Neuronal stem cell (in vitro differentiated cells): ENCODE data around the gene PCCA.

ENCODE experiments used
- DNase-seq: peaks from one replicate; pipeline ENCODE4 v3.0.0-alpha.2; 2013; ENCODE audit warnings: low spot score
- H2AFZ ChIP-seq: one replicate; pipeline ENCODE4 v1.6.1; 2013; ENCODE audit warnings: mild to moderate bottlenecking, low read length, inconsistent platforms
- H2AK5ac ChIP-seq: 2 replicates; pipeline ENCODE4 v1.6.1; 2013; ENCODE audit warnings: low read depth, mild to moderate bottlenecking, inconsistent platforms, low read length, moderate library complexity, mixed read lengths
- H2BK120ac ChIP-seq: 2 replicates; pipeline ENCODE4 v1.6.1; 2013; ENCODE audit warnings: low read depth, mild to moderate bottlenecking, inconsistent platforms, low read length, moderate library complexity, mixed read lengths
- H2BK12ac ChIP-seq: one replicate; pipeline ENCODE4 v1.6.1; 2013; ENCODE audit warnings: low read length, inconsistent platforms
- H2BK15ac ChIP-seq: 2 replicates; pipeline ENCODE4 v1.6.1; 2013; ENCODE audit warnings: mild to moderate bottlenecking, low read length, inconsistent platforms, mixed read lengths
- H2BK5ac ChIP-seq: one replicate; pipeline ENCODE4 v1.6.1; 2013; ENCODE audit warnings: inconsistent platforms, mild to moderate bottlenecking, low read length, moderate library complexity
- H3K14ac ChIP-seq: one replicate; pipeline ENCODE4 v1.6.1; 2013; ENCODE audit warnings: low read length, inconsistent platforms
- H3K18ac ChIP-seq: 2 replicates; pipeline ENCODE4 v1.6.1; 2013; ENCODE audit warnings: low read length, inconsistent platforms
- H3K23ac ChIP-seq: 2 replicates; pipeline ENCODE4 v1.6.1; 2013; ENCODE audit warnings: low read depth, mild to moderate bottlenecking, mixed read lengths, low read length, inconsistent platforms; ENCODE audit not compliant: poor library complexity
- H3K27ac ChIP-seq: replicated peaks from 3 replicates; pipeline ENCODE4 v1.5.1; 2013; ENCODE audit warnings: low read length, inconsistent platforms
- H3K27me3 ChIP-seq, 3 experiments: 2 replicates each; pipeline ENCODE4 v1.6.1; 2013; ENCODE audit warnings: low read length in 3 of 3, mild to moderate bottlenecking in 2 of 3, inconsistent platforms in 1 of 3, low read depth in 1 of 3, mixed read lengths in 1 of 3, moderate library complexity in 1 of 3; ENCODE audit not compliant: control insufficient read depth in 3 of 3, insufficient read depth in 3 of 3
- H3K36me3 ChIP-seq, 2 donors: replicated peaks in 1 of 2; 2 replicates each; pipeline ENCODE4 v1.6.1; 2013; ENCODE audit warnings: low read length in 2 of 2; ENCODE audit not compliant: control insufficient read depth in 2 of 2, insufficient read depth in 2 of 2
- H3K4ac ChIP-seq: 2 replicates; pipeline ENCODE4 v1.6.1; 2013; ENCODE audit warnings: inconsistent platforms, mild to moderate bottlenecking, low read length, moderate library complexity
- H3K4me1 ChIP-seq, 2 donors: 1 replicate in 1 of 2; 2 replicates in 1 of 2; pipeline ENCODE4 v1.6.1; 2013; ENCODE audit warnings: low read length in 2 of 2, low read depth in 1 of 2; ENCODE audit not compliant: control insufficient read depth in 2 of 2, insufficient read depth in 1 of 2
- H3K4me2 ChIP-seq: one replicate; pipeline ENCODE4 v1.6.1; 2013; ENCODE audit warnings: mild to moderate bottlenecking, low read length, inconsistent platforms; ENCODE audit not compliant: insufficient read depth, poor library complexity, severe bottlenecking
- H3K4me3 ChIP-seq, 2 donors: 2 replicates each; pipeline ENCODE4 v1.5.1; 2013; ENCODE audit warnings: low read length in 2 of 2, mild to moderate bottlenecking in 2 of 2, inconsistent platforms in 1 of 2, moderate library complexity in 1 of 2
- H3K79me1 ChIP-seq: one replicate; pipeline ENCODE4 v1.6.1; 2013; ENCODE audit warnings: low read depth, mild to moderate bottlenecking, inconsistent platforms, low read length, moderate library complexity
- H3K9ac ChIP-seq: one replicate; pipeline ENCODE4 v1.6.1; 2013; ENCODE audit warnings: mild to moderate bottlenecking, low read depth, low read length, inconsistent platforms; ENCODE audit not compliant: poor library complexity
- H3K9me3 ChIP-seq, 2 donors: replicated peaks in 1 of 2; 2 replicates each; pipeline versions ENCODE3 to v1.6.1; 2013; ENCODE audit warnings: low read length in 2 of 2, mild to moderate bottlenecking in 2 of 2, inconsistent platforms in 1 of 2, low read depth in 1 of 2, mixed read lengths in 1 of 2, moderate library complexity in 1 of 2; ENCODE audit not compliant: control insufficient read depth in 2 of 2, insufficient read depth in 1 of 2
- H4K8ac ChIP-seq: one replicate; pipeline ENCODE4 v1.6.1; 2013; ENCODE audit warnings: low read depth, mild to moderate bottlenecking, inconsistent platforms, low read length, moderate library complexity
- H4K91ac ChIP-seq: one replicate; pipeline ENCODE4 v1.6.1; 2013; ENCODE audit warnings: low read length, low read depth, mild to moderate bottlenecking, inconsistent platforms; ENCODE audit not compliant: poor library complexity
- WGBS, 2 donors: extraction: QIAGEN DNeasy Blood & Tissue Kit; methylation state at CpG; one replicate each; pipeline ENCODE4 v1.1.7; 2013; ENCODE audit warnings: missing lambda C conversion rate in 2 of 2, mixed read lengths in 1 of 2; ENCODE audit not compliant: insufficient read length in 2 of 2, insufficient replicate concordance in 1 of 2; ENCODE audit errors: extremely low coverage in 2 of 2; 5-methylcytosine and 5-hydroxymethylcytosine counted together

PCCA gene

DNA sequence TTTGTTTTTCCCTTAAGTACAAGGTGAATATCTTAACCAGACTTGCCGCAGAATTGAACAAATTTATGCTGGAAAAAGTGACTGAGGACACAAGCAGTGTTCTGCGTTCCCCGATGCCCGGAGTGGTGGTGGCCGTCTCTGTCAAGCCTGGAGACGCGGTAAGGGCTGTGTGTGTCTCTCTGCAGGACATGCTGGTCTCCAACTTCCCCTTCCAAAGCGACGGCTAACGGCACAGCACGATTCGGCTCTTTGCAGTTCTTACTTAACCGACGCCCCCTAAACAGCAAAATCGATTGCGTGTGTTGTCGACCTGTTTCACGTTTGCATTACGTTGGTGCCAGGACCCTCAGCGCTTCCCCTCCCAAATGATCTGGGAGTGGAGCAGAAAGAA, 426.5 kb downstream of the PCCA start:
- DNase-seq: no peak
- Histone ChIP-seq H3K9me3 (no peaks in the 10 kb centered on the region), H3K36me3 (peaks cover 0 to 7% of the 10 kb centered on the region in 2 donors), H3K9ac (no peak overlapping the region), H2BK5ac (no peak overlapping the region), H4K91ac (no peak overlapping the region), H2BK120ac (no peak overlapping the region), H2BK15ac (no peak overlapping the region), H3K27ac (no peak overlapping the region), H3K23ac (no peak overlapping the region), H2AFZ (no peak overlapping the region), H2BK12ac (no peak overlapping the region), H3K4me3 (no peak overlapping the region), H2AK5ac (no peak overlapping the region), H3K79me1 (peaks cover 3% of the 10 kb centered on the region), H3K27me3 (no peaks in the 10 kb centered on the region), H3K14ac (no peak overlapping the region), H3K4me2 (no peak overlapping the region), H3K4me1 (peaks cover 3 to 30% of the 10 kb centered on the region in 2 donors), H3K4ac (no peak overlapping the region), H4K8ac (no peak overlapping the region), H3K18ac (no peak overlapping the region)
- no CpG with 5 or more reads among the region's 20 CpGs for WGBS, 2 donors

DNA sequence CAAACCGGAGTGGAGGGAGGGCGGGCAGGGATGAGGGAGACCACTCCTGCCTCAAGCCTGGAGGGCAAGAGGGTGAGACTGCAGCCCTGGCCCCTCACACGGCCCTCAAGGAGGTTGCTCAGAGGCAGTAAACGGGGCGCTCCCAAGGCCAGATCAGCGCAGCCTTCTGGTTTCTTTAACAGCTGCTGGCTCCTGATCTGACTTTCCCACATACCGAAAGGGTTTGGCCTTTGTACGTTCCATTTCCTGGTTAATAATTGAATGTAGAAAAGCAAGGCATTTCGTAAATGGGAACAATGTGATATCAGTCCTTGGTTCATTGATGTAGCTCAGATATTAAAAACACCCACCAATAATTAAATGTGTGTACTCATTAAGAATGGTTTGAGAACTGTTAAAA, 428.2 kb downstream of the PCCA start:
- no peaks in the 10 kb centered on the region for H3K9me3 ChIP-seq
- H2BK12ac ChIP-seq: no peak overlapping the region
- DNase-seq: no peak
- no peak overlapping the region for H3K9ac ChIP-seq
- H2BK5ac ChIP-seq: no peak overlapping the region
- no peak overlapping the region for H3K4me3 ChIP-seq
- no peak overlapping the region for H2AK5ac ChIP-seq
- no peak overlapping the region for H3K27ac ChIP-seq
- no peak overlapping the region for H2BK15ac ChIP-seq
- no peak overlapping the region for H3K4ac ChIP-seq
- H3K36me3 ChIP-seq: peaks cover 0 to 7% of the 10 kb centered on the region in 2 donors
- H3K4me1 ChIP-seq: peaks cover 9 to 19% of the 10 kb centered on the region in 2 donors
- H4K91ac ChIP-seq: no peak overlapping the region
- WGBS, 2 donors: no CpG with 5 or more reads among the region's 9 CpGs
- no peak overlapping the region for H2AFZ ChIP-seq
- no peak overlapping the region for H4K8ac ChIP-seq
- no peaks in the 10 kb centered on the region for H3K79me1 ChIP-seq
- no peak overlapping the region for H3K18ac ChIP-seq
- no peak overlapping the region for H2BK120ac ChIP-seq
- H3K4me2 ChIP-seq: no peak overlapping the region
- H3K23ac ChIP-seq: no peak overlapping the region
- H3K14ac ChIP-seq: no peak overlapping the region
- H3K27me3 ChIP-seq: no peaks in the 10 kb centered on the region

DNA sequence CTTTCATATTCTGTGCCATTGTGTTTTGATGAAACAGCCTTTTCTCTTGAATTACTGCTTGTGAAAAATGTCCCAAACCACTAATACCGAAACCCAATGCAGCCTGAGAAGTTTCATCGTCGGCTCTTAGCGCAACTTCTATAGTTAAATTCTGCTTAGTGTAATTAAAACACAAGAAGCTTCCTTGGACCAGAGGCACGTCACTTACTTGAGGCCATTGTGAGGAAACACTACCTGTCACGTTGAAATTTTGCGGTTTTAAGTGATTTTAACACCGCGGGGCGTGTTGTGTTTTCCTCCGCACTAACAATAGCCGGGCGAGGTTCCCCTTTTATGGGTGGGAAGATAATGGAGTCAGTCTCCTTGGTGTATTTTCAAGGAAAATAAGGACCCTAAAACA, 428.8 kb downstream of the PCCA start:
- WGBS, 2 donors: no CpG with 5 or more reads among the region's 13 CpGs
- no peak for DNase-seq
- Histone ChIP-seq H3K79me1 (no peaks in the 10 kb centered on the region), H2AK5ac (no peak overlapping the region), H4K8ac (no peak overlapping the region), H2BK120ac (no peak overlapping the region), H3K4me3 (no peak overlapping the region), H3K4me2 (no peak overlapping the region), H2BK12ac (no peak overlapping the region), H3K18ac (no peak overlapping the region), H2BK5ac (no peak overlapping the region), H3K27ac (no peak overlapping the region), H2BK15ac (no peak overlapping the region), H3K14ac (no peak overlapping the region), H4K91ac (no peak overlapping the region), H3K4ac (no peak overlapping the region), H3K27me3 (no peaks in the 10 kb centered on the region), H3K9ac (no peak overlapping the region), H3K36me3 (peaks cover 0 to 7% of the 10 kb centered on the region in 2 donors), H2AFZ (no peak overlapping the region), H3K23ac (no peak overlapping the region), H3K4me1 (peaks cover 9 to 21% of the 10 kb centered on the region in 2 donors), H3K9me3 (no peaks in the 10 kb centered on the region)

DNA sequence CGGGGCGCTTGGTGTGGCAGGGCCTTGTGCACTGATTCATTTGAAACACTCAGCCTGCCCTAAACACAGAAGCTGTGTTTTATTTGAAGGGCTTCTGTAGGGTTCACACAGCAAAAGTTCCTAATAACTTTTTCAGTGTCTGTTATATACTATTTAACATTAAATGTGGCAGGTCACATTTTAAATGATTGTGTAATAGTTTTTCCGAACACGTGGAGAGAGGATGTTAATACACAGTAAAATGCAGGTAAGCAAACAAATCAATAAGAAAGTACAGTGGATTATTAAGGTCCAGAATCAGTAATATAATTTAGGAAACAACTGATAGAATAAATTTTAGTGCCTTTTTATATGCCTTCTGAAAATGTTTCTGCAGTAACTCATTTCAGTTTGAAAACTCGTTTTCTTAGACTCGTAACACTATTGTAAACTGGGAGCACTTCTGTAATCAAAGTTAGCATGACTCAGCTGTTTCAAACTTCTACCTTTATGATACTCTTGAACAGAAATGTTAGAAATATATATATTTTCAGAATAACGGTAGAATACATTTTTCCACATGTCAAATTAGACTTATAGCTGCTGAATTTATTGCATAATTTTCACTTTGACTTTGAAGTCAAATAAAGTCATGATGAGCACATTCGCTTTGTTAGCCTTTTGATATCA, 429.6 kb downstream of the PCCA start:
- Histone ChIP-seq H3K36me3 (peaks cover 0 to 7% of the 10 kb centered on the region in 2 donors), H2BK12ac (no peak overlapping the region), H2AK5ac (no peak overlapping the region), H3K23ac (no peak overlapping the region), H2BK120ac (no peak overlapping the region), H3K18ac (no peak overlapping the region), H2BK15ac (no peak overlapping the region), H3K79me1 (no peaks in the 10 kb centered on the region), H3K9me3 (no peaks in the 10 kb centered on the region), H2BK5ac (no peak overlapping the region), H4K8ac (no peak overlapping the region), H3K4ac (no peak overlapping the region), H4K91ac (no peak overlapping the region), H3K4me2 (no peak overlapping the region), H3K4me1 (peaks cover 9 to 15% of the 10 kb centered on the region in 2 donors), H3K14ac (no peak overlapping the region), H2AFZ (no peak overlapping the region), H3K27ac (no peak overlapping the region), H3K27me3 (no peaks in the 10 kb centered on the region), H3K9ac (no peak overlapping the region), H3K4me3 (no peak overlapping the region)
- no peak for DNase-seq
- no CpG with 5 or more reads among the region's 8 CpGs for WGBS, 2 donors
